Testis (tissue), 2 donors: ENCODE results near the gene CA10.

Source experiments
- CTCF ChIP-seq, 3 experiments: fragments of 450-650 bp in 2 of 3; fragments of 200-600 bp in 1 of 3; sonication (generic) in 1 of 3; IDR thresholded peaks; one replicate each; pipeline ENCODE4 v1.5.1; 2016 to 2019; ENCODE audit warnings: antibody characterized with exemption in 3 of 3, mild to moderate bottlenecking in 2 of 3, moderate library complexity in 1 of 3
- POLR2A ChIP-seq: fragments of 450-650 bp; IDR thresholded peaks from one replicate; pipeline ENCODE4 v1.6.1; 2017; ENCODE audit warnings: antibody characterized with exemption, mild to moderate bottlenecking, moderate library complexity

GRCh38 chr17:52154466-52154865 is 4.0 kb downstream of the CA10 start:
- TF ChIP-seq CTCF (IDR thresholded peaks at IDR 0.05): no peak
- no peak for TF ChIP-seq POLR2A
